Breast epithelium (tissue), 3 donors: ENCODE results near the gene PCAT6.
A peak's percentile ranks its signal among the peaks of the same experiment; 100 is the strongest.

Experiments
- POLR2AphosphoS5 ChIP-seq, 3 donors: sonication (generic); formaldehyde crosslinking; IDR thresholded peaks; one replicate each; pipeline ENCODE4 v1.6.1; 2017; ENCODE audit warnings: antibody characterized with exemption in 3 of 3
- TF ChIP-seq, protein P1 (sequence below), 3 donors: fragments of 450-650 bp; IDR thresholded peaks; one replicate each; pipeline ENCODE4 v1.5.1; 2016 to 2017; ENCODE audit warnings: antibody characterized with exemption in 3 of 3, mild to moderate bottlenecking in 3 of 3, moderate library complexity in 3 of 3

DNA sequence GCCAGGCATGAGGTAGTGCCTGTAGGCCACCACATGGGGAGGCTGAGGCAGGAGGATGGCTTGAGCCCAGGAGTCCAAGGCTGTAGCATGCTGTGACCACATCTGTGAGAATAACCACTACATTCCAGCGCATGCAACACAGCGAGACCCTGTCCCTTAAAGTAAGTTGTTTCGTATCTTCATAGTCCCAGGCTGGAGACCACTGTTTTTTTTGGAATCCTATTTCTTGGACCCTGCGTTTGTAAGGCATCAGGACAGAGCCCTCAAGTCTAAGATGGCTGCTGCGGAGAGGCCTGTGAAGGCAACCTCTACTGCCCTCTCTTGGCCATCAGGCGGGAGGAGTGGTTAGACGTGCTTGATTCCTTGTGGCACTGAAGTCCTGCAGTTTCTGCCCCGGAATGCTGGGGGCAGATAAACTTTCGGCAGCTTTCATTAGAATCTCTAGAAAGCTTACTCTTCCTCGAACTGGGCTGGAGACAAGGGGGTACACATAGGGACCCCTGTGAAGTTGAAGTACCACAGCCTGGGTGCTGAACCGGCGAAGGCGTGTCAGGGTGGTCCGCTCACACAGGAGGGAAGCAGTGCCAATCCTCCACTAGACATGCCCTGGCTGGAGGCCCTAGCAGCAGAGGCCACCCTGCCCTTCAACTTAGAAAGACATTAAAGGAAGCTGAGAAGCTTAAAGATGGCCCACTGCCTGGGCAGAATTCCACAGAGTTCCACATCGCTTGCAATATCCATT lies 41.6 kb downstream of the PCAT6 start:
- TF ChIP-seq, protein P1, sequence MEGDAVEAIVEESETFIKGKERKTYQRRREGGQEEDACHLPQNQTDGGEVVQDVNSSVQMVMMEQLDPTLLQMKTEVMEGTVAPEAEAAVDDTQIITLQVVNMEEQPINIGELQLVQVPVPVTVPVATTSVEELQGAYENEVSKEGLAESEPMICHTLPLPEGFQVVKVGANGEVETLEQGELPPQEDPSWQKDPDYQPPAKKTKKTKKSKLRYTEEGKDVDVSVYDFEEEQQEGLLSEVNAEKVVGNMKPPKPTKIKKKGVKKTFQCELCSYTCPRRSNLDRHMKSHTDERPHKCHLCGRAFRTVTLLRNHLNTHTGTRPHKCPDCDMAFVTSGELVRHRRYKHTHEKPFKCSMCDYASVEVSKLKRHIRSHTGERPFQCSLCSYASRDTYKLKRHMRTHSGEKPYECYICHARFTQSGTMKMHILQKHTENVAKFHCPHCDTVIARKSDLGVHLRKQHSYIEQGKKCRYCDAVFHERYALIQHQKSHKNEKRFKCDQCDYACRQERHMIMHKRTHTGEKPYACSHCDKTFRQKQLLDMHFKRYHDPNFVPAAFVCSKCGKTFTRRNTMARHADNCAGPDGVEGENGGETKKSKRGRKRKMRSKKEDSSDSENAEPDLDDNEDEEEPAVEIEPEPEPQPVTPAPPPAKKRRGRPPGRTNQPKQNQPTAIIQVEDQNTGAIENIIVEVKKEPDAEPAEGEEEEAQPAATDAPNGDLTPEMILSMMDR (IDR thresholded peaks at IDR 0.05), result peak in 1 of 3 donors; percentile 17
- no peak for TF ChIP-seq POLR2AphosphoS5 (IDR thresholded peaks at IDR 0.05)
